Neuronal stem cell (in vitro differentiated cells): ENCODE measurements around the gene FGF9.
A peak's percentile ranks its signal among the peaks of the same experiment; 100 is the strongest.

Experiments
- DNase-seq: peaks from one replicate; pipeline ENCODE4 v3.0.0-alpha.2; 2013; ENCODE audit warnings: low spot score
- H2AFZ ChIP-seq: one replicate; pipeline ENCODE4 v1.6.1; 2013; ENCODE audit warnings: mild to moderate bottlenecking, low read length, inconsistent platforms
- H2AK5ac ChIP-seq: 2 replicates; pipeline ENCODE4 v1.6.1; 2013; ENCODE audit warnings: low read depth, mild to moderate bottlenecking, inconsistent platforms, low read length, moderate library complexity, mixed read lengths
- H2BK120ac ChIP-seq: 2 replicates; pipeline ENCODE4 v1.6.1; 2013; ENCODE audit warnings: low read depth, mild to moderate bottlenecking, inconsistent platforms, low read length, moderate library complexity, mixed read lengths
- H2BK12ac ChIP-seq: one replicate; pipeline ENCODE4 v1.6.1; 2013; ENCODE audit warnings: low read length, inconsistent platforms
- H2BK15ac ChIP-seq: 2 replicates; pipeline ENCODE4 v1.6.1; 2013; ENCODE audit warnings: mild to moderate bottlenecking, low read length, inconsistent platforms, mixed read lengths
- H2BK5ac ChIP-seq: one replicate; pipeline ENCODE4 v1.6.1; 2013; ENCODE audit warnings: inconsistent platforms, mild to moderate bottlenecking, low read length, moderate library complexity
- H3K14ac ChIP-seq: one replicate; pipeline ENCODE4 v1.6.1; 2013; ENCODE audit warnings: low read length, inconsistent platforms
- H3K18ac ChIP-seq: 2 replicates; pipeline ENCODE4 v1.6.1; 2013; ENCODE audit warnings: low read length, inconsistent platforms
- H3K23ac ChIP-seq: 2 replicates; pipeline ENCODE4 v1.6.1; 2013; ENCODE audit warnings: low read depth, mild to moderate bottlenecking, mixed read lengths, low read length, inconsistent platforms; ENCODE audit not compliant: poor library complexity
- H3K27ac ChIP-seq: replicated peaks from 3 replicates; pipeline ENCODE4 v1.5.1; 2013; ENCODE audit warnings: low read length, inconsistent platforms
- H3K27me3 ChIP-seq, 3 experiments: 2 replicates each; pipeline ENCODE4 v1.6.1; 2013; ENCODE audit warnings: low read length in 3 of 3, mild to moderate bottlenecking in 2 of 3, inconsistent platforms in 1 of 3, low read depth in 1 of 3, mixed read lengths in 1 of 3, moderate library complexity in 1 of 3; ENCODE audit not compliant: control insufficient read depth in 3 of 3, insufficient read depth in 3 of 3
- H3K36me3 ChIP-seq, 2 donors: replicated peaks in 1 of 2; 2 replicates each; pipeline ENCODE4 v1.6.1; 2013; ENCODE audit warnings: low read length in 2 of 2; ENCODE audit not compliant: control insufficient read depth in 2 of 2, insufficient read depth in 2 of 2
- H3K4ac ChIP-seq: 2 replicates; pipeline ENCODE4 v1.6.1; 2013; ENCODE audit warnings: inconsistent platforms, mild to moderate bottlenecking, low read length, moderate library complexity
- H3K4me1 ChIP-seq, 2 donors: 1 replicate in 1 of 2; 2 replicates in 1 of 2; pipeline ENCODE4 v1.6.1; 2013; ENCODE audit warnings: low read length in 2 of 2, low read depth in 1 of 2; ENCODE audit not compliant: control insufficient read depth in 2 of 2, insufficient read depth in 1 of 2
- H3K4me2 ChIP-seq: one replicate; pipeline ENCODE4 v1.6.1; 2013; ENCODE audit warnings: mild to moderate bottlenecking, low read length, inconsistent platforms; ENCODE audit not compliant: insufficient read depth, poor library complexity, severe bottlenecking
- H3K4me3 ChIP-seq, 2 donors: 2 replicates each; pipeline ENCODE4 v1.5.1; 2013; ENCODE audit warnings: low read length in 2 of 2, mild to moderate bottlenecking in 2 of 2, inconsistent platforms in 1 of 2, moderate library complexity in 1 of 2
- H3K79me1 ChIP-seq: one replicate; pipeline ENCODE4 v1.6.1; 2013; ENCODE audit warnings: low read depth, mild to moderate bottlenecking, inconsistent platforms, low read length, moderate library complexity
- H3K9ac ChIP-seq: one replicate; pipeline ENCODE4 v1.6.1; 2013; ENCODE audit warnings: mild to moderate bottlenecking, low read depth, low read length, inconsistent platforms; ENCODE audit not compliant: poor library complexity
- H3K9me3 ChIP-seq, 2 donors: replicated peaks in 1 of 2; 2 replicates each; pipeline versions ENCODE3 to v1.6.1; 2013; ENCODE audit warnings: low read length in 2 of 2, mild to moderate bottlenecking in 2 of 2, inconsistent platforms in 1 of 2, low read depth in 1 of 2, mixed read lengths in 1 of 2, moderate library complexity in 1 of 2; ENCODE audit not compliant: control insufficient read depth in 2 of 2, insufficient read depth in 1 of 2
- H4K8ac ChIP-seq: one replicate; pipeline ENCODE4 v1.6.1; 2013; ENCODE audit warnings: low read depth, mild to moderate bottlenecking, inconsistent platforms, low read length, moderate library complexity
- H4K91ac ChIP-seq: one replicate; pipeline ENCODE4 v1.6.1; 2013; ENCODE audit warnings: low read length, low read depth, mild to moderate bottlenecking, inconsistent platforms; ENCODE audit not compliant: poor library complexity
- WGBS, 2 donors: extraction: QIAGEN DNeasy Blood & Tissue Kit; methylation state at CpG; one replicate each; pipeline ENCODE4 v1.1.7; 2013; ENCODE audit warnings: missing lambda C conversion rate in 2 of 2, mixed read lengths in 1 of 2; ENCODE audit not compliant: insufficient read length in 2 of 2, insufficient replicate concordance in 1 of 2; ENCODE audit errors: extremely low coverage in 2 of 2; 5-methylcytosine and 5-hydroxymethylcytosine counted together

FGF9 gene

GRCh38 chr13:21710163-21710562 lies 39.3 kb downstream of the FGF9 start:
- no peak for DNase-seq
- WGBS, 2 donors, result no CpG with 5 or more reads among the region's 2 CpGs
- H4K91ac ChIP-seq, result no peak overlapping the region
- H2AFZ ChIP-seq, result no peak overlapping the region
- no peaks in the 10 kb centered on the region for H3K79me1 ChIP-seq
- no peak overlapping the region for H2AK5ac ChIP-seq
- no peak overlapping the region for H3K4me3 ChIP-seq
- no peak overlapping the region for H2BK5ac ChIP-seq
- no peak overlapping the region for H3K4me2 ChIP-seq
- no peak overlapping the region for H3K4ac ChIP-seq
- H4K8ac ChIP-seq, result no peak overlapping the region
- H3K4me1 ChIP-seq, result no peaks in the 10 kb centered on the region
- no peaks in the 10 kb centered on the region for H3K9me3 ChIP-seq
- H2BK12ac ChIP-seq, result no peak overlapping the region
- no peak overlapping the region for H2BK15ac ChIP-seq
- no peak overlapping the region for H2BK120ac ChIP-seq
- H3K14ac ChIP-seq, result no peak overlapping the region
- H3K27me3 ChIP-seq, result no peaks in the 10 kb centered on the region
- H3K18ac ChIP-seq, result no peak overlapping the region
- H3K9ac ChIP-seq, result no peak overlapping the region
- no peaks in the 10 kb centered on the region for H3K36me3 ChIP-seq
- no peak overlapping the region for H3K27ac ChIP-seq
- H3K23ac ChIP-seq, result no peak overlapping the region

GRCh38 chr13:21717817-21718216 lies 46.9 kb downstream of the FGF9 start:
- no peak overlapping the region for H3K23ac ChIP-seq
- no peak overlapping the region for H2BK120ac ChIP-seq
- no peak overlapping the region for H2BK12ac ChIP-seq
- no peak overlapping the region for H2AK5ac ChIP-seq
- H2BK5ac ChIP-seq, result no peak overlapping the region
- no peak overlapping the region for H4K91ac ChIP-seq
- H3K14ac ChIP-seq, result no peak overlapping the region
- no peaks in the 10 kb centered on the region for H3K36me3 ChIP-seq
- H3K9me3 ChIP-seq, result no peaks in the 10 kb centered on the region
- H3K27ac ChIP-seq, result no peak overlapping the region
- peak overlapping the region; percentile 3 for H2AFZ ChIP-seq
- no peak overlapping the region for H3K4me2 ChIP-seq
- no peak overlapping the region for H3K18ac ChIP-seq
- no CpG with 5 or more reads among the region's 4 CpGs for WGBS, 2 donors
- peaks cover 0 to 20% (median 0%) of the 10 kb centered on the region in 3 experiments for H3K27me3 ChIP-seq
- DNase-seq, result no peak
- H3K4me3 ChIP-seq, result no peak overlapping the region
- peaks cover 3 to 6% of the 10 kb centered on the region in 2 donors for H3K4me1 ChIP-seq
- H2BK15ac ChIP-seq, result no peak overlapping the region
- no peak overlapping the region for H3K4ac ChIP-seq
- H3K9ac ChIP-seq, result no peak overlapping the region
- H4K8ac ChIP-seq, result no peak overlapping the region
- no peaks in the 10 kb centered on the region for H3K79me1 ChIP-seq

GRCh38 chr13:21719463-21719862 lies 48.6 kb downstream of the FGF9 start:
- Histone ChIP-seq H2BK15ac (no peak overlapping the region), H2BK120ac (no peak overlapping the region), H4K8ac (no peak overlapping the region), H3K4ac (no peak overlapping the region), H3K27me3 (peaks cover 0 to 20% (median 0%) of the 10 kb centered on the region in 3 experiments), H2BK5ac (no peak overlapping the region), H2BK12ac (no peak overlapping the region), H3K4me2 (no peak overlapping the region), H3K27ac (no peak overlapping the region), H3K79me1 (no peaks in the 10 kb centered on the region), H4K91ac (no peak overlapping the region), H3K14ac (no peak overlapping the region), H3K36me3 (no peaks in the 10 kb centered on the region), H3K23ac (no peak overlapping the region), H3K9ac (no peak overlapping the region), H2AK5ac (no peak overlapping the region), H3K4me3 (no peak overlapping the region), H3K18ac (no peak overlapping the region), H2AFZ (no peak overlapping the region), H3K9me3 (no peaks in the 10 kb centered on the region), H3K4me1 (peaks cover 3 to 6% of the 10 kb centered on the region in 2 donors)
- WGBS, 2 donors, result 100% methylated on average over 1 of the region's 7 CpGs; no CpG with 5 or more reads in 1 of the 2 donors
- DNase-seq, result no peak

GRCh38 chr13:21723807-21724505 lies 53.1 kb downstream of the FGF9 start:
- Histone ChIP-seq H4K91ac (no peak overlapping the region), H3K79me1 (no peaks in the 10 kb centered on the region), H3K36me3 (no peaks in the 10 kb centered on the region), H3K4me2 (no peak overlapping the region), H3K18ac (no peak overlapping the region), H3K9ac (no peak overlapping the region), H2BK120ac (no peak overlapping the region), H3K4me3 (no peak overlapping the region), H2AFZ (no peak overlapping the region), H3K9me3 (no peaks in the 10 kb centered on the region), H4K8ac (no peak overlapping the region), H3K14ac (no peak overlapping the region), H2BK15ac (no peak overlapping the region), H3K23ac (no peak overlapping the region), H3K4me1 (peaks cover 0 to 1% of the 10 kb centered on the region in 2 donors), H3K4ac (no peak overlapping the region), H3K27me3 (peaks cover 0 to 15% (median 0%) of the 10 kb centered on the region in 3 experiments), H2BK12ac (no peak overlapping the region), H2BK5ac (no peak overlapping the region), H2AK5ac (no peak overlapping the region), H3K27ac (no peak overlapping the region)
- 100% methylated on average over 2 of the region's 17 CpGs; no CpG with 5 or more reads in 1 of the 2 donors for WGBS, 2 donors
- no peak for DNase-seq
